Hematopoietic multipotent progenitor cell treated with erythropoietin and hydrocortisone succinate and interleukin-3 and kit ligand, for 15 days (in vitro differentiated cells): ENCODE data around the gene RANBP1.

Experiments used
- DNase-seq: peaks from one replicate; pipeline ENCODE4 v3.0.0-alpha.2; 2015; ENCODE audit warnings: low spot score

RANBP1 gene

DNA sequence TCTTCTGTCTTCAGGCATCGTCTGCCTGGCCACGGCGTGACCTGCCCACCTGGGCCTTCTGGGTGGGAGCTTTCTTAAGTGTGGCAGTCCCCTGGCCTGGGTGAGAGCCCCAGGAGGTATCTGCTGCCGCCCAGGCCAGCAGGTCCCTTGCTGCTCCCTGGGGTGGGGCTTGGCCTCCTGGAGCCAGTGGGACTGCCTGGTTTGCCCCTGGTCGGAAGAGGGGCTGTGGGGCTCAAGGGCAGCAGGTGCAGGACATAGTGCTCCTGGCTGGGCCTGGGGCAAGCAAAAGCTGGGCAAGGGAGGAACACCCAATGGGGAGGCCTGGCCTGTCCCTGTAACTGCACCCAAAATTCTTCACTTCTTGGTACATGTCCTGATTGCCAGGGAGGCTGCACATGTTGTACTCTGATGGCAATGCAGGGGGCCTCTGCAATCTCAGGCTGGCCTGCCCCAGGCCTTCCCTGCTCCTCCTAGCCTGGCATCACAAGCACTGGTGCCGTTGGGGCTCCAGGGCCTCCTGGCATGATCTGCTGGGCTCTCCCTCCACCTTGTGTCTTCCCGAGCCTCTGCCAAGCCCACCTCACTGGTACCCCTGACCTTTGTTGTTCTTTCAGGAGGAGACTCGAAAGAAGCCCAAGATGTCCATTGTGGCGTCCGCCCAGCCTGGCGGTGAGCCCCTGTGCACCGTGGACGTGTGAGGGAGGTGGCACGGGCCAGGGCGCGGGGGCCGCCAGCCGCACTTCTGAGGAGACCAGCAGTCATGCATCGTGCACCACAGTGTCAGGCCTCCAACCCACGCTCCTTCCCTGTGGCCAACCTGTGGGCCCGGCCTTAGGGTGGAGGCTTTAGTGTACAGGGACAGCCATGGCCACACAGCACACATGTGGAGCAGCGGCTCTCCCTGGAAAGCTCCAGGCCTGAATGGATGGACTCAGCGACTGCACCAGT lies 6.2 kb upstream of the RANBP1 start:
- DNase-seq, result no peak

DNA sequence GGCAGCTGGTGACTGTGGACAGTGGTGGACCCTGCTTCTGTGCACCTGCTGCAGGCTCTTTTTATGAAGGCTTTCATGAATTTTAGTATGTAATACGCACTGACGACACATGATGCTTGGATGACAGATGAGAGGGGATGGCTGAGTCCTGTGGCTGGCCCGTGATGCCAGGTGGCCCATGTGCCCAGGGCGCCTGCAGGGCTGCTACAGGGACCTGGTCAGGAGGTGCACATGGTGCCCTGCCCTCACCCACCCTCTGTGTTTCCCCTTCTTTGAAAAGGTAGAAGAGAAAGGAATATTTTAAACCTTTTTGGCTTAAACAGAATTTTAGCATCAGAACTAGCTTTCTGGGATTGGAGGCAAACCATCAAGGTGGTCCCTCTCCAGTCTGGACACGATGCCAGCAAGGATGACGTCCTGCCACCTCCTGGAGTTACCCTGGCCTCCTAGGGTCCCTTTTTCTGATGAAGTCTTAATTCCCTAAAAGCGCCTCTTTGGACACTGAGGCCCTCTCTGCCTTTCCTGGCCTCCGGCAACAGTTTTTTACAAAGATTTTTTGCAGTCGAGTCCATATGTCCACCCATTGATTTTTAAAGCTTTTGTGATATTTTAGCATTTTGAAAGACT lies 5.4 kb upstream of the RANBP1 start:
- DNase-seq, result no peak

- DNase-seq, result peak; percentile 14
These were observed 4.7 kb upstream of the RANBP1 start for GRCh38 chr22:20111045-20111688.

DNA sequence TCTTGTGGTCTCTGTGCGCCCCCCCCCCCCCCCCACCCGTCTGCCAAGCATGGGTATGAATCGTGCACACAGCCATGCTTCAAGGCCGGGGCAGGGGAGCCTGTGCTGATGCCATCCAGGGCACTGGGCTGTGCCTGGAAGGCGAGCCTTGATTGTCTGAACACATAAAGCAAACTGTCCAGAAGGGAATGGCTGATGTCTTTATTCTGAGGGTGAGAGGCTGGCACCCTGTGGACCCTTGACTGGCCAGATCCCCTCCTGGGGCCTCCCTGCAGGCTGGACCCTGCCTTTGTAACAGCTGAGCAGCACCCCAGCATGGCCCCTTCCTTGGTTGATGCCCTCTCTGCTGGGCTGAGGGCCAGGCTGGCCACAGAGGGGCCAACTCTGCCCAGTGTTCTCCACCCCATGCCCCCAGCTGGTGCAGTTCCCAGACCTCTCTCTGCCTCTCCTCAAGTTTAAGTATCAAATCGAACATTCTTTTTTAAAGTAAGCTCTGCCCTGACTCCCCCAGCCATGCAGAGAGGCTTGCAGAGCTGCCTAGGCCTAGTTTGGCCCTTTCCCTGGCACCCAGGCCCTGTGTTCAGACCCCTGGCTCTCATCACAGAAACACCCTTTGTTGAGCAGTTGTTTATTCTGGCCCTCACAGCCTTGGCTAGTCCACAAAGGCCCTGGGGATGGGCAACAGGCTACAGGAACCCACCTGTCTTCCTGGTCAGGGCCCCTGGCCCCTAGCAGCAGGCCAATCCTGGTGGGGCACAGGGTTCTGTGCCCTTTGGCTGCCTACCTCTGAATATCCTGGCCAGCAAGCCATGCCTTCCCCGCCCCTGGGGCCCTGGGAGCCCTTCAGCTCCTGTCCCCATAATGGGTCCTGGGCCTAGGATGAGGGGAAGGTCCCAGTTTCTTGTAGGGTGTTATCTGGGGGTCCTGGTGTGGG lies 3.9 kb upstream of the RANBP1 start:
- DNase-seq, result no peak

DNA sequence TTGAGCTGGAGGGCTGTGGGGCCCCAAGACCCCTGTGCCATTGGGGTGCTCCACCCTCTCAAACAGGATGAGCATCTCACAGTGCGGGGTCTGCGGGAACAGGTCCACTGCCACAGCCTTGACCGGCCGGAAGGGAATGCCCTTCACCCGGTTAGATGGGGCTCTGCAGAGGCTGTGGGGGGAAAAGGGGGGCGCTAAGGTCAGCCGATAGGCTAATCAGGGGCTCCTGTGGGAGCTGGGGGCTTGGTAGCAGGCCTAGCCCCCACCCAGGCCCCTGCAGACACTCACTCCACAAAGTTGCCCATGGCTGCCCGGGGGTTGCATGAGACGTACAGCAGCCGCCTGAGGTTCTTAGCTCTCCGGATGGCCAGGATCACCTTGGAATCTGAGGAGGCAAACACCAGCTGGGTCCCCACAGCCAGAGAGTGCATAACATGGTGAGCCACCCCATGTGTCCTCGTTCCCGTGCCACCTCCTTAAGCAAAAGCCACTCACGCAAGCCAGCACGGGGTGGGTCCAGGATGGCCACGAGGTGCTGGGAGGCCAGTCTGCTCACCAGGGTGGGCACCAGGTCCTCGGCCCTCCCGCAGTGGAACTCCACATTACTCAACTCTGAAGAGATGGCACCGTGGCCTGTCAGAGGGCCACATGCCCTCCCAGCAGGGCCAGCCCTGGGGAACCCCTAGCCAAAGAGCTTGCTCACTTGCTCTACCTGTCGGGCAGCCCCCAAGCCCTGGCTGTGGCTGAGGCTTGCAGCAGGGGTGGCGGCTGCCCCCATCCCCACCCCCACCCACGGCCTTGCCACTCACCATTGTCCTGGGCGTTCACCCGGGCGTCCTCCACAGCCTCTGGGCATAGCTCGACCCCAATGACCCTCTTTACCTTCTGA lies 3.0 kb upstream of the RANBP1 start:
- no peak for DNase-seq

DNA sequence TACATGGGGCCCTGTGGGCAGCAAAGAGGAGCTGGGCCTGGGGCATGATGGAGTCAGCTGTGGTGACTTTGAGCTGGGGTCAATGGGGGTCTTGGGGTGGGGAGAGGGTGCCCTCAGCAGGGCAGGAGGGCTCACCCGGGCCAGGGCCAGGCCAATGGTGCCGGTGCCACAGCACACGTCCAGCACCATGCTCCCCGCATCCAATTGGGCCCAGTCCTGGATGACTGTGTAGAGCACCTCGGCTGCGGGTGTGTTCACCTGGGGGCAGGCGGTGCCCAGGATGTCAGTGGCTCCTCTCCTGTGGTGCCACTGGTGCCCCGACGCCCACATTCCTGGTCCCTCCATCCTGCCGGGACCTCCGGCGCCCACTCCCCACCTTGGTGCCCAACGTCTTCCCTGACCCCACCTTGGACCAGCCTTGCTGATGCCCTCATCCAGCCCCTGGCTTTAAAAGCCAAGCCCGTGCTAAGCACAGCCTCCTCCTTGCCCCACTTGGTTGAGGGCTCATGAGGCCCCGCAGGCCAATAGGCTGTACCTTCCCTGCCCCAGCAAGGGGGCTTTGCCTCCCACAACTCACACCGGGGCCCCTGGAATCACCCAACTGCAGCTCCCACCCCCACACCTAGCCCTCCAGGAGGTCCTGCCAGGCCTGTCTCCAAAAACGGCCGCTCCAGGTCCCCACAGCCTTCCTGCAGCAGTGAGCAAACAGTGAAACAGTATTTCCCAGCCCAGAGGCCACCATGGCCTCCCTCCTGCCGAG lies 2.2 kb upstream of the RANBP1 start:
- no peak for DNase-seq

GRCh38 chr22:20114506-20115475 lies 1.1 kb upstream of the RANBP1 start:
- DNase-seq, result no peak

DNA sequence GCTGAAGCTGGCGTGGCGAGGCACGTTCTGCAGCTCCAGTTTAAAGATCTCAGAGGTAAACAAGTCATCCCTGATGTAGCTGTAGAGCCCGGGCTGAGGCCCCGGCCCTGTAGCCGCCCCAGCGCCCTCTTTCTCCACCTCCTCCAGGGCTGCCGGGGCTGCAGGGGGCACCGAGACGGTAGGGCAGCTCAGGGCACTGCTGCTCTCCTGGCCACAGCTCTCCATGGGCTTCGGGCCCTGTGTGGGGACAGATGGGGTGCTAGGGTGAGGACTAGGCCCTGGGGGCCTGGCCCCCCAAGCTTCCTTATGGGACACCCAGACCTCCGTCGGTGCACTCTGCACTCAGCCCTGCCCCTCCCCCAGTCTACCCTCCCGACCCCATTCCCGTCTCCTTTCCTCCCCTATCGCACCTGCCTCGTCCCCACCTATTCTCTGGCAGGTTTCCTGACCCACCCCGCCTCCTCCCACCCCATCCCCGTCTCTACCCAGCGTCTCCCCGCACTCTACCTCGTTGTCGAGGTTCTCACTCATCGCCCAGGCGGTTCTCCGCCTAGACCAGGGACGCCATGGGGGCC lies 559 bp downstream of the RANBP1 start:
- DNase-seq, result no peak

DNA sequence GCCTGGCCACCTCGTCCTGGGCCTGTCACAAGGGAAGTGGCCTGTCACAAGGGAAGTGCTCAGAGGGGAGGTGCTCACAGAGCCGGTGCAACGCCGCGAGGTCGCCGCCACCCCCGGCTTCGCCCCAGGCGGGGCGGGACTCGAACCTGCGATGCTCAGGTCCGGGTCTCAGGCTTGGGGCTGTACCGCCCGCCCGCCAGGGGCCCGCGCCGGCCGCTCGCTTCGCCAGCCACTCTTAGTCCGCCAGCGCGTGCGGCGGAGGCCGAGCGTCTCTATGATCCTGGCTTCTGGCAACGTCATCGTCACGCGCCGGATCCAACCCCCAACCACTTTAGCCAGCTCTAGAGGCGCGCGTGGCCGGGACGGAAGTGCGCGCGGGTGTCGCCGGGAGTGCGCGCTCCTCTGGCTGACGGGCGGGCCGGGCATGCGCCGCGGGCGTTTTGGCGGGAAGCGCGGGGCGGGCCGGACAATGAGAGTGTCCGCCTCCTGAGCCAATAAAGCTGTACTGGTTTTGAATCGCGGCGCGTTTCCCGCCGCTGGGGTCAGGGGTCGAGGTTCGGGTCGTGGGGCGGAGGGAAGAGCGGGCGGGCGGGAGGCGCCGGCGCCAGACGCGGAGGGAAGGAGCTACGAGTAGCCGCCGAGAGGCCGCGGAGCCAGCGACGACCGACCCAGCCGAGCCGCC lies 1.2 kb downstream of the RANBP1 start, which contains the start of gene TRMT2A:
Gene TRMT2A, minus strand, starts transcription at position 276 of the 682 bp plus-strand sequence. CDS start 320 bp downstream, outside the sequence.
- DNase-seq, result peak; percentile 90

GRCh38 chr22:20117633-20118299 lies 1.9 kb downstream of the RANBP1 start:
- peak; percentile 36 for DNase-seq

DNA sequence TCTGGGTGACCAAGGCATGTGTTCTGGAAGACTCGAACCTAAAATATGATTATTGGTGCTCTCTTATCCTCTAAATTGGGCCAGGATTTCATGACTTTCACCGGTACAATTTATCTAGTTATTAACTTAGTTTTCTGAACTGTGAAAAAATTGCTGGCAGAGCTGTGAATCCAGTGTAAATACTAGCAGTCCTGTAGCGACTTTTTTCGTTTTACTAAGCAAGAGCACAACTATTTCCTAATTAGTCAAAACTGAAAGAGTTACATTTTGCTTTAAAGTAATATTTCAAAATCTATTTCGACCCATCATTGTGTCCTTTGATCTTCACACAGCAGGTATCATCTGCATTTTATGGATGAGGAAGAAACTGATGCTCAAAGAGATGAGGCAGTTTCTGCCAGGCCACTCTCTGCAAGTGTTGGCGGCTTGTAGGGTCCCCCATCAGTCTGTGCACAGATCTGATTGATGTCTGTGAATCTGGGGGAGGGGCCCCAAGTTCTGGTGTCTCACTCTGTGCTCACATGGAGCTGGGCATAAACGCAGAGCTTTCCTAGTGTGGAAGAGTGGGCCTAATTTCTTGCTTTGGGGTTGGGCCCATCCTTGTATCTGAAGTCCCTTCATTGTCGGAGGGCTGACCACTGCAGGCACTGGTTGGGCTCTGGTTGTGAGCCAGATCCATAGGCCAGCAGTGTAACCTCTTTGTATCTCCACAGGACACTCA lies 2.6 kb downstream of the RANBP1 start:
- no peak for DNase-seq

DNA sequence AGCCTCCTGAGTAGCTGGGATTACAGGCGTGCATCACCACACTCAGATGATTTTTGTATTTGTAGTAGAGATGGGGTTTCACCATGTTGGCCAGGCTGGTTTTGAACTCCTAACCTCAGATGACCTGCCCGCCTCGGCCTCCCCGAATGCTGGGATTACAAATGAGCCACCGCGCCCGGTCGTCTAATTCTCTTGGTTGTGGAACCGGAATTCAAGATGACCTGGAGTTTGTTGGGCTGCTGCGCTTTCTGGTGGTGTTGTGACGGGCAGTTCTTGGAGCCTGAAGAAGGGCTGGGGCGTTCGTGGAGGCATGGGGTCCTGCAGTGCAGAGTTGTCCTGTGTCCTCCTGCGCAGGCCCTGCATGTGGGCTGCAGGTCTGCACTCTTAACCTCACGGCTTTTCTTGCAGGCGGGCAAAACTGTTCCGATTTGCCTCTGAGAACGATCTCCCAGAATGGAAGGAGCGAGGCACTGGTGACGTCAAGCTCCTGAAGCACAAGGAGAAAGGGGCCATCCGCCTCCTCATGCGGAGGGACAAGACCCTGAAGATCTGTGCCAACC lies 6.0 kb downstream of the RANBP1 start:
- no peak for DNase-seq

GRCh38 chr22:20123366-20124082 lies 7.6 kb downstream of the RANBP1 start:
- no peak for DNase-seq

DNA sequence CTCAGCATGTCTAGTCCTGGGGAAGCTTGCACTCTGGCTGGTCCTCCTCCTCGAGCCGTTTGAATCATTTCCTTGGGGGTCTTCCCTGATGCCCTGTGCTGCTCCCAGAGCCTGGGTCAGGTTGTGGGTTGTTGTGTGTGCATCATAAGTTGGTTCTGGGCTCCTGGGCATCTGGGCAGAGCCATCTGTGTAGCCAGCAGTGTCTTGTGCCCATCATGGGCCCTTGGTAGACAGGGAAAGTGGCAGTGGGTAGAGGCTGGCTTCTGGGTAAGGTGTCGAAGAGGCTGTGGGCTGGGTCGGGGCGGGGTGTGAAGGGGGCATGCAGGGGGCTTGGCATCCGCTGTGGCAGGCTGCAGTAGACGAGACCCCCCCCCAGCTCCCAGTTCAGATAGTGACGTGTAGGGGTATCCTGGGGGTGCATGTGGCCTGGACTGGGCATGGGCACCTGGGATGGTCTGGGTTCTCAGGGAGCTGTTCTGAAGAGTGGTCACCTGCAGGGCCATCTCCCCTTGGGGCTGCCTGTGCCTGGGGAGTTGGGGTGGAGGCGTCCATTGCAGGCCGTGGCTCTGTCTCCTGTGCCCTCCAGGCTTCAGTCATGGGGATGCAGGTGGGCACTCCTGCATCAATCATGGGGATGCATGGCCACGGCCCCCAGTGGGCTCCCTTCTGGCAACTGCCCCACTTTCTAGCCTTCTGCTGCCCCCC lies 8.3 kb downstream of the RANBP1 start:
- no peak for DNase-seq
